GM15510 (cell line): ENCODE data around the gene ASIC4.

Experiments used
- POLR2A ChIP-seq: IDR thresholded peaks from 3 replicates; pipeline ENCODE4 v1.6.1; 2011; ENCODE audit warnings: borderline replicate concordance; ENCODE audit not compliant: insufficient read length; ENCODE audit errors: extremely low read depth

The ASIC4 gene

DNA sequence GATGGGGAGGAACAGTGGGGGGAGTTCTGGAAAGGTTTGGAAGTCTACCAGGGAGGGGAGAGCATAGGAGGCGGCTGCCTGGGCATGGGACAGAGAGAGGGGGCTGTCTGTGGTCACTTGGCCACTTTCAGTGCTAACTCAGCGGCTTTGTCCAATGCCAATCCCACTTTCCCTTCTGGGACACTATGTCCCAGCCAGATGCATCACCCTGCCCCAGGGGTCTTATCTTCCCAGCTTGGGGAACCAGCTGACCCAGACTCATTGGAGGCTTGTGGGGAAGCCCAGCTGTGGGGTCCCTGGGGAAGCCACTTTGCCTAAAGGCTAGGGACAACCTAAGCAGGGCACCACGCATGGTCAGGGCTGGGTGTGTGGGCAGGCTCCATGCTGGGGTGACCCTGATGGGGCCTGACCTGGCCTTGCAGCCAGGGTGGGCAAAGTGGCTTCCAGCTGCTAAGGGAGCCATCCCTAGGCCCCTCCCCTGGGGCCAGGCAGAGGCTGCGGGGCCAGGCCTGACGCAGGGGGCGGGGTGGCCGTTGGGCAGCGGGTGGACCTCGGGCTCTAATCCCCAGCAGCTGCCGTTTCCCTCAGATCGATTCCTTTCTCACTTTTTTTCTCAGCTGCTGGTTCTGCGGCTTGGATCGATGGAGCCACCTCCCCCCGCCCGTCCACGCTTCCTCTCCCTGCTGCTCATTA lies 1.6 kb upstream of the ASIC4 start:
- TF ChIP-seq POLR2A: no peak

DNA sequence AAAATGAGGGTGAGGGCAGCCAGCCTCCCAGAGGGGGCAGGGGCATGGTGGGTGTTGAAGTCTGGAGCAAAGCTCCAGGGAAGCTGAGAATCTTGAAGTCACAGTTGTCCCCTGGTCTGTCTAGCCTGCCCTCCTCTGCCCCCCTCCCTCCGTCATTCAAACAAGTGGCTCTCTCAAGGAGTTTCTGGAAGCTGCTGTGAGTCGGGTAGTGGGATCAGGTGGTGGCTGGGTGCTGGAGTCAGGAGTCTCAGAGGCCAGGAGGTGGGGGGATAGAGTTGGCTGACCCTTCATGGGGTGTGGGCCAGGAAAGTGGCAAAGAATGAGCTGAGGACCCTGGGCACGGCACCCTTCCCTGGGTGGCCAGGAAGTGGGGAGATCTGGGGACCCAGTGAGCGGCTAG lies 495 bp upstream of the ASIC4 start:
- no peak for TF ChIP-seq POLR2A

DNA sequence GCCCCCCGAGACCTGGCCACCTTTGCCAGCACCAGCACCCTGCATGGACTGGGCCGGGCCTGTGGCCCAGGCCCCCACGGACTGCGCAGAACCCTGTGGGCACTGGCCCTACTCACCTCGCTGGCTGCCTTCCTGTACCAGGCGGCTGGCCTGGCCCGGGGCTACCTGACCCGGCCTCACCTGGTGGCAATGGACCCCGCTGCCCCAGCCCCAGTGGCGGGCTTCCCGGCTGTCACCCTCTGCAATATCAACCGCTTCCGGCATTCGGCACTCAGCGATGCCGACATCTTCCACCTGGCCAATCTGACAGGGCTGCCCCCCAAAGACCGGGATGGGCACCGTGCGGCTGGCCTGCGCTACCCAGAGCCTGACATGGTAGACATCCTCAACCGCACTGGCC lies 554 bp downstream of the ASIC4 start:
- TF ChIP-seq POLR2A: no peak

DNA sequence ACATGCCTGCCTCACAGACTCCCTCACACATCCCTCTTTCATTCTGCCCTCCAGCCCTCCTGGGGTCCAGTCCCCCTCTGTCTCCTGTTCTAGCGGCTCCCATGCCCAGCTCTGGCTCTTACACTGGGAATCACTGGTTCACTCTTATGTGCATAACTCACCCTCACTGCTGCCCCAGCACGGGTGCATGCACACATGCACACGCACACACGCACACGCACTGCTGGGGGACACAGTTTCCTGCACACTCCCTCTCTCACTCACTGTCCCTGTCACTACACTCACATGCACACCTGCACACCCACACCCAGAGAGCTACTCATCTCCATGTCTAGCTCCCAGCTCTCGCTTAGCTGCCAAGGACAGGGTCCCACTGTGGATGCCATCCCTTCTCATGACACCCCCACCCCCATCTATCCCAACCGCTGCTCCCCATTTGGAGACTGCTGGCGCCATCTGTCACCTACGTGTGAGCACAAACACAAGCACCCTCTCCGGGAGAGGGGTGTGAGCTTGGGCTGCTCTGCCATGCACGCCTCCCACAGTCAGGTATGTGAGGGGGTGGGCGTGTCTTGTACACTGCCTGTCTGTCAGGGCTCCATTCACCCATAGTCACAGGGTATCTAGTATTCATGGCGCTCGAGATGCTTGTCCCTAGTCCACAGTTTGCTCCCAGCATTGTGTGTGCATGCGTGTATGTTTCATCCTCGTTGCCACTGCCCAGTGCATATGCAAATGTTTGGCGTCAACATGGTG lies 1.8 kb downstream of the ASIC4 start:
- TF ChIP-seq POLR2A: no peak

DNA sequence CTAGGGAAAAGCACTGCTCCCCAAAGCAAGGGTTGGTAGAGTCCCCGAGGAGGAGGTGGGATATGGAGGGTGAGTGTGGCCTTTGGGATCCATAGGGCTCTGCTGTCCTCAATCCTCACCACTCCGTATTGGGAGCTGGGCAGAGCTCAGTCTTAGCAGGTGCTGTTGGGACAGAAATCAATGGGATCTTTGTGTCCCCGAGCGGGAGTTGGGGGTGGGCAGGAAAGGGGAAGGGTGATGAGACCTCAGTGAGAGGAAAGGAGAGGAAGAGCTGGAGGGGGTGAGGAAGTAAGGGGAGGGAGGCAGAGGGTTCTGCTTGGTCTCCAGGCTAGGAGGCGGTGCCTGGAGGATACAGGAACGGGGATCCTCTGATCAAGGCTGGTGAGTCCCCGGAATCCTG lies 2.6 kb downstream of the ASIC4 start:
- TF ChIP-seq POLR2A: no peak

DNA sequence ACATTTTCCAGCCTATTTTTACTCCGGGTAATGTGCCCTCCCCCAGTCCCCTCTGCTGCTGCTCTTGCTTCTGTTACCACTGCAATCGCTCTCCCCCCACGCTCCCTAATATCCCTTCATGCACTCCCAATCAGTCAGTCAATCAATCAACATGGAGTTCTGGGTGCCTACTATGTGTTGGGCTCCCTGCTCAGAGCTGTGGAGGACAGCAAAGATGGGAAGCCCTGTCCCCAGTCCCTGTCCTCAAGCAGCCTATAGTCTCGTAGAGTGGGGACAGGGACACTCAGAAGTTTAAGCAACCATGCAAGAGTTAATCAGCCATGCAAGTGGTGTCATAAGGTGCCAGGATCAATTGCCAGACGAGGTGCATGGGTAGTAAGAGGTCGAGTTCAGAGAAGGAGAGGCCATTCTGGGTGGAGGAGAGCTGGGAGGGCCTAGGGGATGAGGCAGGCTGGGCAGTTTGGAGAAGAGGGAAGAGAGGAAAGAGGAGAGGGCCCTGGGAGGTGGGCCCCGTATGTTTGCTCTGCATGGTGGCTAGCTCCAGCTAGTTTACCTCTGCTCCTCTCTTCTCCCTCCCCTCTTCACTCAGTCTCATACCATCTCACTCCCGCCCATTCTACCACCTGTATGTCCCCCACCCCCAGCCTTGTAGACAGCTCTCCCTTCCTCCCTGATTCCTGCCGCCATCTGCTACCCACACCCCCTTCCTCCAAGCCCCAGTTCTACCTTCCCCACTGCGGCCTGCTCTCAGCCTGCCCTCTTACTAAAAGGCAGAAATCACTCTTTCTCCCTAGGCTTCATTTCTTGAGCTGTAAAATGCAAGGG lies 3.9 kb downstream of the ASIC4 start:
- TF ChIP-seq POLR2A: no peak

DNA sequence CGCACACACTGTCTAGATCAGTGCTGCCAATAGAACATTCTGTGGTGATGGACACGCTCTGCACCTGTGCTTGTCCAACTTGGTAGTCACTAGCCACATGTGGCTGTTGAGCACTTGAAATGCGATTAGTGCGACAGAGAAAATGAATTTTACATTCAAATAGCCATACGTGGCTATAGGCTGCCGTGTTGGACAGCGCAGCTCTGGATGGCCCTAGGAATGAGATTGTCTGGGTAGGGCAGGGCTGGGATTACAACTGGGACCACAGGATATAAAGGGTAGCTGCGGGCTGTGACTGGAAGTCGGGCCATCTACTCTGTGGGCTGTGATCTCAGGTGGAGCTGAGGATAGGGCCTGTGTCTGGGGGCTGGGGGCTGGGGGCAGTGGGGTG lies 5.2 kb downstream of the ASIC4 start:
- TF ChIP-seq POLR2A: no peak

DNA sequence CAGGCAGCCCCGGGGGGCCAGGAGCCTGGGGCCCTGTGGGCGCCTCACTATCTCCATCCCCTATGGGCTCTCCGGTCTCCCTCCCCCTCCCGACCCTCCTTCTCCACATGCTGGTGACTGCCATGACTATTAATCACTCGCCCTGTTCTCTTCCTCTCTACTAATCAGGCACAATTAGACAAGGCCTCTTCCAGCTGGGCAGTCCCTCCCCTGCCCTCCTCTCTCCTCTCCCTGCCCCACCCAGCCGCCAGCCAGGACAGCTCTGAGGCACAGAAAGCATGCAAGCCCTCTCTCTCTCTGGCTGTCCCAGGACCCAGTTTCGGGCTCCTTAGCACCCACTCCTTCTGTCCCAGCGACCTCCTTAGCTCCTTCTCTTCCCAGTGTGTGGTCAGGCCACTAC lies 5.8 kb downstream of the ASIC4 start:
- no peak for TF ChIP-seq POLR2A

DNA sequence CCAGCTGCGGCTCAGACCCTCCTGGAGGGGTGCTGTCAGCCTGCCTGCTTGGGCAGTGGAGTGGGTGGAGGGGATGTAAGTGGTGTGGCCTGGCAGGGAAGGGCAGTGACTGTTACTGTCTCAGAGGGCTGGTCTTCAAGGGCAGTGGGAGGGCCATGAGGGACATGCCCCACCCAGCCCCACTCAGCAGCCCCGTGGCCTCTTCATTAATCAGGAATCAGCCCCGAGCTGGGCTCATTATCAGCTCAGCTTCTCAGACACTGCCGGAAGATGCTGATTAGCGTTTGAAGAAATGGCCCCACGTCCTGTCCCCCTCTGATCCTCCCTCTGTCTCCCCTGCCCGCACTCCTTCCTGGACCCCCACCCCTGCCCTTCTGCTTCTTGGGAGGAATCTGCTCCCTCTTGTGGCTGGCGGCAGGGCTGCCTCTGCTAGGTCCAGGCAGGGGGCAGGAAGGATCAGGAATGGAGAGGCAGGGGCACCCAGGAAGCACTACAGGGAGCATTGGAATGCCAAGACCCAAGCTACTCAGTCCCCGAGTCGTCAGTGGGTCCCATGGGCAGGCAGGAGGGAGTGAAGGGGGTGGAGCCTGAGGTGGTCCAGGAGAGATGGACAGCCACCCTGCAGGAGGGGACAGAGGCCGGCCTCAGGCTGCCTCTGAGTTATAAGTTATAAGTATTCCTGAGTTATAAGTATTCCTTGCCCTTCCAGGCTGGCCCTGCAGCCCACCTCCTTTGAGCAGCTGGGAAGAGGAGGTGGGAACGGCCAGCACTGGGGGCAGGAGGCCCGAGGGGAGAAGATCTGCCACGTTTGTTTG lies 7.0 kb downstream of the ASIC4 start:
- no peak for TF ChIP-seq POLR2A

DNA sequence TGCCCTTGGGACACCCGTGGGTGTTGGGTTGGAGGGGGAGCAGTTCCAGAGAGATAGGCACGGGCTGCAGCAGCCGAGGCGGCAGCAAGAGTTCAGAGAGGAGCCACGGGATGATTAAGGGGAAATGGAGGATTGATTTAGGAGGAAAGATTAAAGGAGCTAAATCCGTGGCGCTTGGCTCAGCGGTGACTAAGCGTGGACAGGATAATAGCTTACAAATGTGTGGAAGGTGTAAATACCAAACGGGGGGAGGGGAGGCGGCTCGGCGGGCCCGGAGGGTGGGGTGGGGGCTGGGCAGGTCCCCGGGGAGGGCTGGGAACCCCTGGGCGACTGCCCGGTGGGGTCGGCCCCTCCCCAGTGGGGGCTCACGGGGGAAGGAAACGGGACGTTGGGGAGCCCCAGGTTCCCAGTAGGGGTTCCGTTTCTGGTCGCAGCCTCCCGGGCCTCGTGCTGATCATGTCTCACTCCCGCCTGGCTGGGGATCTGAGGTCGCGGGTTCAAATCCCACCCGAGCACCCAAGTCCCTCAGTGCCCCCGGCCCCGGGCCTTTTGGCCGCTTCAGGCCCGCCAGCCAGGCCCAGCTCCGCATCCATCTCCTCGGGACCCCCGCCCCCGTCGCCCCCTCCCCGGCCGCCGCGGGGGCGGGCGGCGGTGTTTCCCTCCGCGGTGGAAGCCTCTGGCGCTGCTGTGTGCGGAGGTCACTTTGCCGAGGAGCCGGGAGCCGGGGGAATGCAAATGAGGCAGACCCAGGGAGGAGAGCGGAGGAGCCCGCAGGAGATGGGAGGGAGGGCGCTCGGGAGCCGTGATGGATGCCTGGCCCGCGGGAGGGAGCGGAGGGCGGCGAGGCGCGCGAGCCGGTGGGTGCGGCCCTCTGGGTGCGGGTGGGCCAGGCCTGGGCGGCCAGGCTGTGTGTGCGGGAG lies 8.1 kb downstream of the ASIC4 start:
- no peak for TF ChIP-seq POLR2A

DNA sequence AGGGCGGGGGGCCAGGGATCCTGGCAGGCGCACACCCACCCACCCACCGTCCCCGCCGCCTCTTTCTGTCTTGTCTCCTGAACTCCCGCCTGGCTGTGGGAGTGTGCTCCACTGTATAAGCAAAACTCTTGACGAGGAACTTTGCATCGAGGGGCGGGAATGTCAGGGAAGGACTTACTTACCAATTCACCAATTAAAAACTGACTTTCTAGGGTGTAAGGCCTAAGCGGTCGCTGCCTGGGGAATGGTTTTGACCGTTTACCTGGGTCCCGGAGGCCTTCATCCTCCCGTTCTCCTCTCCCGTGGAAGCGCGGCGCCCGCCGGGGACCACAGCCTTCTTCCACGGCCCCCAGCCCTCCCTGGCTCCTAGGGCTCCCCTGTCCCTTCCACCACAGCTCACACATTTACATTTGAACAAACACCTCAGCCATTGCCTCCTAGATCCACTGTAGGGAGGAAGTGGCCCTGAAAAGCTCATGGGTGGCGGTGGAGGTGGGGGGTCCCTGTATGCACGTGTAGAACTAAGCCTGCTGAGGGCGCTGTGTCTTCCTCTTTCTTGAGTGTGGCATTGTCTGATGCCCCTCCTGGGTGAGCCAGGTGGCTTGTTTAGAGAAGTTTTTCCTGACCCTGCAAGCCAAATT lies 8.9 kb downstream of the ASIC4 start:
- no peak for TF ChIP-seq POLR2A

DNA sequence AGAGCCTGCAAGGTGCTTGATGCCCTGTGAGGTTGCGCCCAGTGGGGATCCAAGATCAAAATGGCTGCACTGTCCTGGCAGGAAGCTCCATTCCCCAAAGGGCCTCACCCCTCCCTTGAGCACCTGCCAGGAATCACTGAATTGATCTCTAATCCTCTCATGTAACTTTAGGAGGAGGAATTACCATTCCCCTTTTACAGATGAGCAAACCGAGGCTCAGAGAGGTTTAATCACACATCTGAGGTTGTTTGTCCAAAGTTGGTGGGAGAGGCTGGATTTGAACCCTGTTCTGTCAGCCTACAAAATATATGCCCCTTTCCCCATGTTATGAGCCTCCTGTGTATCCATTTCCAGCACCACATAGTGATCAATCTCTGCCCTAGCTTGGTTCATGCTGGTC lies 10.5 kb downstream of the ASIC4 start:
- no peak for TF ChIP-seq POLR2A

DNA sequence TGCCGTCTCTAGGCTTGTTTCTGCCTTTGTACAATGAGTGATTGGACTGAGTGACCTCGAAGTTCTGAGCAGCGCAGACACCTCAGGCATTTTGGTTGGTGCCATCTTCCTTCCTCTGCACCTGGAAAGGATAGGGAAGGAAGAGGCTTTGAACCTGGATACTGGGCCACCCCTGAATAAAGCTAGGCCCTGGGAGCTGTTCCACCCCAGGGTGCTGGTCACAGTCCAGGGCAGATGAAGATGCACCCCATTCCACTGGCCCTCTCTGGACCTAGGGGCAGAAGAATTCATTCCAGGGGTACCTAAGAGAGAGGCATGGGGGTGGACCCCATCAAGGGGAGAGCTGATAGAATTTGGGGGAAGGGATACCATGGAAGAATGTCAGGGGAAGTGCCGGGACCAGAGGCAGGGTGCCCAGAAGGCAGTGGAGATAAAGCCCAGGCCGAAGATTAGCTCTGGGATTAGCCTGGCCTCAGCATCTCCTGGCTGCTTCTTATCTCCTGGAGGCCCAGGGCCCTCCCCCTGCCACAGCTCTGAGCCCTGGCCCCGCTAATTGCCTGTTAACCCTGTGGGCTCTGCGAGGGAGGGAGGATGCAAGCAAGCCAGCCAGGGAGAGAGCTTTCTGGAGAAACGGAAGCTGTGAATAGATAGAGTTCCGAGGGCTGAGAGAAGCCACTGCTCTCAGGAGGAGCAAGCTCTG lies 11.4 kb downstream of the ASIC4 start:
- TF ChIP-seq POLR2A: no peak
